GM23248 (cell line): ENCODE data around the gene SFRP4.

Experiments
- EZH2 ChIP-seq: fragments of 200-600 bp; sonication (generic); IDR thresholded peaks from 2 replicates; pipeline ENCODE4 v1.6.1; 2018; ENCODE audit warnings: antibody characterized with exemption, mild to moderate bottlenecking; ENCODE audit not compliant: insufficient read depth, poor library complexity, severe bottlenecking
- EZH2phosphoT487 ChIP-seq: fragments of 200-600 bp; sonication (generic); IDR thresholded peaks from 2 replicates; pipeline ENCODE4 v1.6.1; 2018; ENCODE audit warnings: antibody characterized with exemption, moderate library complexity, mild to moderate bottlenecking, low read depth; ENCODE audit not compliant: insufficient read depth

GRCh38 chr7:37916673-37917660 is at the start of gene SFRP4:
- TF ChIP-seq EZH2 (no peak), EZH2phosphoT487 (no peak)
